Activated naive CD8-positive, alpha-beta T cell treated with anti-CD3 and anti-CD28 coated beads, Interleukin-2, amount 10 ng/mL, durations not matched to agents 7 days and 5 days (primary cell): ENCODE data around the gene DBNL. TPM values are rescaled to one million over a fixed set of nuclear protein-coding genes. Genes with fewer than 3 reads are reported as not detected.
"Not testable (repeated sequence)": the region's sequence is repeated elsewhere in the genome, so short reads cannot be mapped to it uniquely, and the experiment has no call there.

ENCODE experiments used
- ATAC-seq: fragments of 150-1000 bp; cut with Tn5 transposase; one replicate; pipeline ENCODE4 v1.10.0; 2021; ENCODE audit warnings: low read depth, moderate library complexity
- POLR2A ChIA-PET: fragments of 350-600 bp; sonication (Branson Sonifier 250); formaldehyde crosslinking; loops from one replicate; lab custom pipeline; 2021; ENCODE audit warnings: antibody characterized with exemption; lab: Charles Lee
- DNase-seq: peaks from one replicate; pipeline ENCODE4 v3.0.0; 2021
- H3K27ac Mint-ChIP-seq: one replicate; pipeline ENCODE4 v1.8.0; 2022; ENCODE audit warnings: mild to moderate bottlenecking, mixed read lengths
- H3K27me3 Mint-ChIP-seq: one replicate; pipeline ENCODE4 v1.8.0; 2022; ENCODE audit warnings: mild to moderate bottlenecking, moderate library complexity, mixed read lengths
- H3K36me3 Mint-ChIP-seq: one replicate; pipeline ENCODE4 v1.8.0; 2021; ENCODE audit warnings: mild to moderate bottlenecking, mixed read lengths
- H3K4me1 Mint-ChIP-seq: one replicate; pipeline ENCODE4 v1.8.0; 2021; ENCODE audit warnings: mixed read lengths
- H3K4me3 Mint-ChIP-seq: one replicate; pipeline ENCODE4 v1.8.0; 2022; ENCODE audit warnings: mild to moderate bottlenecking, moderate library complexity, mixed read lengths
- H3K9me3 Mint-ChIP-seq: one replicate; pipeline ENCODE4 v1.8.0; 2021; ENCODE audit warnings: mixed read lengths
- total RNA-seq, 2 experiments: library from RNA; stranded (reverse); gene quantifications; one replicate each; pipeline ENCODE4 v1.2.3, GENCODE V29; 2021

DBNL gene
- total RNA-seq, 2 experiments from 2014 or later: 152 to 157 TPM

DNA sequence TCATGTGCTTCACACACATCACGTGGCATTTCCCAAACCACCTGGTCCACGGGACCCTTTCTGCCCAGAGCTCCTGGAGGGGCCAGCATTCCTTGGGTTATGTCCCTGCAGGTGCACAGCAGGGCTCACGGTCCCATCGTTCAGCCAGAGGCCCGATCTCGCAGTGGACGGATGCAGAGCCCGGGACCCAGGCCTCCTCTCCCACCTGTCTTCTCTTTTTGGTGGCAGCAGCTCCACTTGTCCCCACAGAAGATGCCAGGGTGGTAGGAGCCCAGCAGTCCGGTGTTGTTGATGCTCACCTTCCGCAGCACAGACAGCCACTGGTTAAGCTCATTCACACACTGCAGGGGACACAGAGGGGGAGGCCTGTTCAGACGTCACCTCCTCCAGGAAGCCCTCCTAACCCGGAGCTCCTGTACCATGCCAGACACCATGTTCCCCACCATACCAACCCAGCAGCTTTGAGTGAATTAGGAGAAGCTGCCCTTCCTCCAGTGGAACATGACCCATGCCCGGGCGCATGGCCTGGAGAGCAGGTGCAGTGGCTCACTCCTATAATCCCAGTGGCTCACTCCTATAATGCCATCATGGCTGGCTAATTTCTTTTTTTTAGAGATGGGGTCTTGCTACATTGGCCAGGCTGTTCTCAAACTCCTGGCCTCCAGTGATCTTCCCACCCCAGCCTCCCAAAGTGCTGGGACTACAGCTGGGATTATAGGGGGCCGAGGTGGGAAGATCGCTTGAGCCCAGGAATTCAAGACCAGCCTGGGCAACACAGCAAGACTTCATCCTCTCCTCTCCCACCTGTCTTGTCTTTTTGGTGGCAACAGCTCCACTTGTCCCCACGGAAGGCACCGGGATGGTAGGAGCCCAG is 10.3 kb upstream of the DBNL start:
- ATAC-seq, H3K4me1 Mint-ChIP-seq, H3K4me3 Mint-ChIP-seq, H3K27ac Mint-ChIP-seq, H3K9me3 Mint-ChIP-seq, H3K27me3 Mint-ChIP-seq, POLR2A ChIA-PET, H3K36me3 Mint-ChIP-seq: not testable (repeated sequence)
- peak; percentile 8 for DNase-seq

- H3K9me3 Mint-ChIP-seq, H3K4me1 Mint-ChIP-seq, H3K36me3 Mint-ChIP-seq, H3K4me3 Mint-ChIP-seq, POLR2A ChIA-PET, DNase-seq, H3K27me3 Mint-ChIP-seq, ATAC-seq, H3K27ac Mint-ChIP-seq: not testable (repeated sequence)
Measured at GRCh38 chr7:44036364-44036763, 8.1 kb upstream of the DBNL start.

DNA sequence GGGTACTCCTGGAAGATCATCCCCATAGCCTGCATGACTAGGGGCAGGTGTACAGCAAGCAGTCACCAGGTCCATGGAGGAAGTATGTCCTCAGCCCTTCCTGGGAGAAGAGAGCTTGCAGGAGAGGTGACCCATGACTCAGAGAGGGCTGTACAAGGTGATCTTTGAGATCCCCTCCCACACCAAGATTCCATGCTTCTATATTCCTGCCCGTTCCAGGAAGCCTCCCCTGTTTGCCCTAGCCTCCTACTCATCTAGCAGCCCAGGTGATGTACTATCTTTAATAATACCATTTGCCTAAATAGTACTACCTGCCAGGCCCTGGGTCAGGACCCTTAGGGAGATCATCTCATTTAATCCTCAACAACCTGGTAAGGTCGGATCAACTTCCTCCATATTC is 6.6 kb upstream of the DBNL start:
- H3K9me3 Mint-ChIP-seq, DNase-seq, POLR2A ChIA-PET, H3K4me3 Mint-ChIP-seq, ATAC-seq, H3K36me3 Mint-ChIP-seq, H3K27me3 Mint-ChIP-seq, H3K4me1 Mint-ChIP-seq: not testable (repeated sequence)
- peak overlapping the region; percentile 54 for H3K27ac Mint-ChIP-seq

GRCh38 chr7:44038553-44038952 is 5.9 kb upstream of the DBNL start:
- ATAC-seq, H3K4me3 Mint-ChIP-seq, H3K36me3 Mint-ChIP-seq, H3K9me3 Mint-ChIP-seq, H3K27me3 Mint-ChIP-seq, H3K4me1 Mint-ChIP-seq, POLR2A ChIA-PET, H3K27ac Mint-ChIP-seq, DNase-seq: not testable (repeated sequence)

DNA sequence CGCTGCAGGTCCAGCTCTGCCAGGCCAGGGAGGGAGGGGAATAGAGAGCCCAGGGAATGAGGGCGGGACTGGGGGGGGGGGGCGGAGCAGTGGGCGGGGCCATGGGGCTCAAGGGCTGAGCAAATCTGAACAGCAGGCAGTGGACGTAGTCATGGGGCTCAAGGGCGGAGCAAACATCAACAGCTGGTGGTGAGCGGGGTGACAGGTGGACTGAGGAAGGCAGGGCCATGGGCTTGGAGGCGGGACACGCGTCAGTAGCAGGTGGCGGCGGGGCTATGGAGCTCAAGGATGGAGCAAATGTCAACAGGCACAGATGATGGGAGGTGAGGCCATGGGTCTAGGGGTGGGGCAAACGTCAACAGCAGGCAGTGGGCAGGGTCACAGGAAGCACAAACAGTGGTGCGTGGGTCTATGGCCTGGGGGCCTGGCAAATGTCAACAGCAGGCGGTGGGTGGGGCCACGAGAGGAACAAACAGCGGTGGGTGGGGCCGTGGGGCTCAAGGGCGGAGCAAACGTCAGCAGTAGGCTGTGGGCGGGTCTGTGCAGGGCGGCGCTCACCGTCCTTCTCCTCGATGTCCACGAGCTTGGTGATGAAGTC is 5.4 kb upstream of the DBNL start:
- peak overlapping the region; percentile 51 for H3K4me3 Mint-ChIP-seq
- DNase-seq (peak; percentile 87), ATAC-seq (peak; percentile 62)
- POLR2A ChIA-PET, H3K36me3 Mint-ChIP-seq, H3K9me3 Mint-ChIP-seq, H3K27me3 Mint-ChIP-seq: not testable (repeated sequence)
- H3K27ac Mint-ChIP-seq: peak overlapping the region; percentile 84
- H3K4me1 Mint-ChIP-seq: peaks cover 12% of the 10 kb centered on the region

DNA sequence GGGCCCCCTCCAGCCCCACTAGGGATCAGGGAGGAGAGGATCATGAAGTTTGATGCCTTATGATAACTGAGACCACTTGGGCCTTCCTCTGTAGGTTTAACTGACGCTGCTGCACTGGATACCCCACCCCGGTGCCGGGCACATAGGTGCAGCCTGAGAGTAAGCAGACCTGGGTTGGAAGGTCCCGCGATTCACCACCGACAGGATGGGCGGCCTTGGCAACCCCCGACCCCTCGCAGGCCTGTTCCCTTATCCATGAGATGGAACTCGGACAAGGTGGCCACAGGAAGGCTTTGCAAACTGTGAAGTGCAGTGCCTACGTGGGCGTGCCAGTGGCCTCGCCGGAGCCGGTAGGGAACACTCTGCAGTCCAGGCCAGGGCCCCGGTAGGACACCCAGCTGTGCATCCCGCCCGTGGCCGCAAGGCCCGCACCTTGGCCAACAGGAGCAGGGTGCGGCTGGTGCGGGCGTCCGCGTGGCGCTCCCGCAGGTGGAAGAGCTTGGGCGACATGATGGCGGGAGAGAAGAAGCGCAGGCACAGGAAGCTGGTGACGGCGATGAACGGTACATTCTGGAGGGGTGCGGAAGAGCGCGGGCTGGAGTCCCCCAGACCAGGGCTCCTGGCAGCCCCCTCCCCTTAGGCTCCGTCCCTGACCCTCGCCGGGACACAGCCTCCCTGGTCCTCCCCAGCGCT is 4.6 kb upstream of the DBNL start:
- H3K9me3 Mint-ChIP-seq, H3K36me3 Mint-ChIP-seq, POLR2A ChIA-PET, H3K27me3 Mint-ChIP-seq: not testable (repeated sequence)
- Mint-ChIP-seq H3K27ac (peak overlapping the region; percentile 83), H3K4me3 (peak overlapping the region; percentile 71), H3K4me1 (peaks cover 13% of the 10 kb centered on the region)
- DNase-seq (peak; percentile 55), ATAC-seq (peak; percentile 34)

GRCh38 chr7:44040493-44040891 is 4.0 kb upstream of the DBNL start:
- POLR2A ChIA-PET, H3K9me3 Mint-ChIP-seq, H3K36me3 Mint-ChIP-seq, H3K27me3 Mint-ChIP-seq: not testable (repeated sequence)
- Mint-ChIP-seq H3K27ac (peak overlapping the region; percentile 89), H3K4me1 (peaks cover 15% of the 10 kb centered on the region), H3K4me3 (peak overlapping the region; percentile 85)
- DNase-seq (peak; percentile 80), ATAC-seq (peak; percentile 60)

DNA sequence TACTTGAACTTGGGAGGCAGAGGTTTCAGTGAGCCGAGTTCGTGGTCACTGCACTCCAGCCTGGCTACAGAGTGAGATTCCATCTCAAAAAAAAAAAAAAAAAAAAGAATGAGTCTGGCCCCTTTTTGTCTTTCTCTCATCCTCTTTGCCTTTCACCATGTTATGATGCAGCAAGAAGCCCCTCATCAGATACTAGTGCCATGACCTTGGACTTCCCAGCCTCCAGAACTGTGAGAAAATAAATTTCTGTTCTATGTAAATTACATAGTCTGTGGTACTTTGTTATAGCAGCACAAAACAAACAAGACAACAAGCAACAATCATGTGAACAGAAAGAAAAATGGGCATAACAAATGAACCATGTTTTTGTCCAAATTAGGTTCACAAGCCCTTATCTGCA is 2.3 kb upstream of the DBNL start:
- POLR2A ChIA-PET: no interaction called here
- Mint-ChIP-seq H3K36me3 (peaks cover 13% of the 10 kb centered on the region), H3K4me1 (peaks cover 32% of the 10 kb centered on the region), H3K27me3 (no peaks in the 10 kb centered on the region), H3K27ac (peak overlapping the region; percentile 60), H3K4me3 (peak overlapping the region; percentile 32), H3K9me3 (no peaks in the 10 kb centered on the region)
- DNase-seq: no peak
- ATAC-seq: no peak

DNA sequence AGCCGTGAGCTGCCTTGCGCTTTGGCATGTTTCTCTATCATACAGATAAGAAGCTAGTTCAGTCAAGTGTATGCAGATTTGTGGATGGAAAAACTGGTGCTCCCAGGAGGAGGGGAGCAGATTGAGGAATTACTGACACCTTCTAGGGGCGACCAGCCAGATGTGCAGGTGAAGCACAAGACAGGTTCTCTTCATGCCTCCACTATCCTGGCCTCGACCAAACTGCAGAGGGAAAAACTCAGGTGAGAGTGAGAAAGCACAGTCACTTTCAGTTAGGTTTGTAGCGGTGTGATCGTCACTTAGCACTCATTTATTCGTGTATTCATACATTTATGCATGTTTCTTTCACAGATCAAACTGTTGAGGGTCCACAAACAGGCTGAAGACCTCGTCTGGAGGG is 600 bp upstream of the DBNL start:
- no peak for ATAC-seq
- POLR2A ChIA-PET: interaction anchor here (0.7 to 2.4 kb wide), 13 partner anchors 9 to 1112 kb away, joined by 3 to 22 read pairs (median 4); partner anchors contain the start of genes MRPL32, OGDH, PGAM2 and PSMA2
- peak overlapping the region; percentile 95 for H3K27ac Mint-ChIP-seq
- peaks cover 16% of the 10 kb centered on the region for H3K36me3 Mint-ChIP-seq
- no peaks in the 10 kb centered on the region for H3K9me3 Mint-ChIP-seq
- peak overlapping the region; percentile 84 for H3K4me3 Mint-ChIP-seq
- H3K4me1 Mint-ChIP-seq: peaks cover 40% of the 10 kb centered on the region
- H3K27me3 Mint-ChIP-seq: no peaks in the 10 kb centered on the region
- DNase-seq: no peak

GRCh38 chr7:44045226-44046014 is 918 bp downstream of the DBNL start:
- Mint-ChIP-seq H3K4me1 (peaks cover 45% of the 10 kb centered on the region), H3K4me3 (peak overlapping the region; percentile 84), H3K36me3 (peaks cover 16% of the 10 kb centered on the region), H3K27me3 (no peaks in the 10 kb centered on the region), H3K27ac (peak overlapping the region; percentile 95), H3K9me3 (no peaks in the 10 kb centered on the region)
- peak; percentile 9 for ATAC-seq
- POLR2A ChIA-PET: interaction anchor here (0.5 to 2.4 kb wide), 8 partner anchors 13 to 213 kb away, joined by 3 to 22 read pairs (median 7); partner anchors contain the start of genes PGAM2 and YKT6
- DNase-seq: peak; percentile 32

GRCh38 chr7:44046321-44047061 is 2.0 kb downstream of the DBNL start:
- DNase-seq (peak; percentile 30), ATAC-seq (peak; percentile 55)
- H3K36me3 Mint-ChIP-seq: peaks cover 18% of the 10 kb centered on the region
- no peaks in the 10 kb centered on the region for H3K27me3 Mint-ChIP-seq
- H3K4me3 Mint-ChIP-seq: peak overlapping the region; percentile 84
- POLR2A ChIA-PET: interaction anchor here (0.5 to 2.4 kb wide), 7 partner anchors 12 to 212 kb away, joined by 3 to 22 read pairs (median 3); partner anchors contain the start of gene PGAM2
- peak overlapping the region; percentile 95 for H3K27ac Mint-ChIP-seq
- H3K9me3 Mint-ChIP-seq: no peaks in the 10 kb centered on the region
- H3K4me1 Mint-ChIP-seq: peaks cover 53% of the 10 kb centered on the region
